Measurements from ENCODE around the gene GNPAT. TPM values are rescaled to one million over a fixed set of nuclear protein-coding genes. Genes with fewer than 3 reads are reported as not detected.

GNPAT gene
- total RNA-seq, 1 donor from 2014 or later = 36.3 TPM

DNA sequence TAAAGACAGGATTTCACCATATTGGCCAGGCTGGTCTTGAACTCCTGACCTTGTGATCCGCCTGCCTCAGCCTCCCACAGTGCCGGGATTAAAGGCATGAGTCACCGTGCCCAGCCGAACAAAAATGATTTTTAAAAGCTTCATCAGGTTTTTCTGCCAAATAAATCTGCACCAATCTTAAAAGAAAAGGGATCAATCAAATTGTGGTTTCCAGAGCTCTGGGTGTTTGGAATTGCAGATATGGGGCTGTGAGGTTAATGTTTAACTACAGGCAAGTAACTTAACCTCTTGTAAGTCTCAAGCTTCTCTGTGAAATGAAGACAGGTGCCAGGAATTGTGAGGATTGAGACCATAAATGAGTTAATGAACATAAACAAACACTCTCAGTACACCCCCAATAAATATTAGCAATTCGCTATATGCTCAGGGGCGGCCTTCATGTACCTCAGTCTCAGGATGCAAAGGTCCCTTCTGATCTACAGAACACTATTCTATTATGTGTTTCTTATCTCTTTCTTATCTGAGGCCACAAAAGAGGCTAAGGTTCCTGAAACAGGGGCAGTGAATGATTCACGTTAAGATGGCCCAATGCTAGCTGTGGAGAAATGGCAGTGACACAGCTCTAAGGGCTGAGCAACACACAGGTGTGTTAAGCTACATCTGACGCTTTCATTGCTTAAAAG is 7.1 kb upstream of the GNPAT start:
- Mint-ChIP-seq H3K27ac (no peak overlapping the region), H3K4me1 (no peaks in the 10 kb centered on the region), H3K27me3 (ENCODE audit: low read depth) (no peaks in the 10 kb centered on the region), H3K4me3 (no peak overlapping the region), H3K9me3 (no peaks in the 10 kb centered on the region), H3K36me3 (peaks cover 15% of the 10 kb centered on the region)
- no peak for DNase-seq (ENCODE audit: low spot score in 2 of 2, unreplicated experiment in 2 of 2)
- no peak for TF ChIP-seq CTCF (IDR thresholded peaks at IDR 0.05; ENCODE audit: unreplicated experiment)

GRCh38 chr1:231234506-231234905 is 6.5 kb upstream of the GNPAT start:
- Mint-ChIP-seq H3K4me1 (no peaks in the 10 kb centered on the region), H3K27ac (no peak overlapping the region), H3K27me3 (ENCODE audit: low read depth) (no peaks in the 10 kb centered on the region), H3K36me3 (peaks cover 17% of the 10 kb centered on the region), H3K4me3 (no peak overlapping the region), H3K9me3 (no peaks in the 10 kb centered on the region)
- no peak for TF ChIP-seq CTCF (IDR thresholded peaks at IDR 0.05; ENCODE audit: unreplicated experiment)
- DNase-seq (ENCODE audit: low spot score in 2 of 2, unreplicated experiment in 2 of 2) = no peak

- H3K27ac Mint-ChIP-seq = no peak overlapping the region
- H3K9me3 Mint-ChIP-seq = no peaks in the 10 kb centered on the region
Measured at GRCh38 chr1:231235526-231236207, 5.3 kb upstream of the GNPAT start.

GRCh38 chr1:231236208-231236591 is 4.8 kb upstream of the GNPAT start:
- TF ChIP-seq CTCF (IDR thresholded peaks at IDR 0.05; ENCODE audit: unreplicated experiment) = no peak

More at GRCh38 chr1:231235526-231236207, 5.3 kb upstream of the GNPAT start:
- no peak for DNase-seq (ENCODE audit: low spot score in 2 of 2, unreplicated experiment in 2 of 2)
- TF ChIP-seq CTCF (IDR thresholded peaks at IDR 0.05; ENCODE audit: unreplicated experiment) = no peak
- Mint-ChIP-seq H3K27me3 (ENCODE audit: low read depth) (no peaks in the 10 kb centered on the region), H3K4me1 (peaks cover 9% of the 10 kb centered on the region), H3K4me3 (no peak overlapping the region), H3K36me3 (peaks cover 17% of the 10 kb centered on the region)

DNA sequence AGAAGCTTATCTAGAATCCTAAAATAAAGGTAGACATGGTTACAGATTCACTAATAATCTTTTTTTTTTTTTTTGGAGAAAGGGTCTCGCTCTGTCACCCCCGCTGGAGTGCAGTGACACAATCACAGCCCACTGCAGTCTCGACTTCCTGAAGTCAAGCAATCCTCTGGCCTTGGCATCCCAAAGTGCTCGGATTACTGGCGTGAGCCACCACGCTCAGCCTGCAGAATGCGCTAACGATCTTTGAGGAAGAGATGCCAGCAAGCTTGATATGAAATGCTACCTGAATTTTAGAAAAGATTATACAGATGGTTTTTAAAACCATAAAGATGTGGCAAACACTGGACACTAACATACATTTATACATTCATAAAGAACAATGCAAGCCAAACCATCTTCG is 4.1 kb upstream of the GNPAT start:
- no peak for DNase-seq (ENCODE audit: low spot score in 2 of 2, unreplicated experiment in 2 of 2)
- Mint-ChIP-seq H3K27ac (no peak overlapping the region), H3K9me3 (no peaks in the 10 kb centered on the region), H3K4me1 (peaks cover 11% of the 10 kb centered on the region), H3K36me3 (peaks cover 17% of the 10 kb centered on the region), H3K4me3 (no peak overlapping the region), H3K27me3 (ENCODE audit: low read depth) (no peaks in the 10 kb centered on the region)
- TF ChIP-seq CTCF (IDR thresholded peaks at IDR 0.05; ENCODE audit: unreplicated experiment) = no peak

More at GRCh38 chr1:231236208-231236591, 4.8 kb upstream of the GNPAT start:
- Mint-ChIP-seq H3K27me3 (ENCODE audit: low read depth) (no peaks in the 10 kb centered on the region), H3K27ac (no peak overlapping the region), H3K36me3 (peaks cover 17% of the 10 kb centered on the region), H3K4me1 (peaks cover 9% of the 10 kb centered on the region), H3K4me3 (no peak overlapping the region), H3K9me3 (no peaks in the 10 kb centered on the region)
- DNase-seq (ENCODE audit: low spot score in 2 of 2, unreplicated experiment in 2 of 2) = no peak
